Mononuclear cell (primary cell): Measurements from ENCODE around the gene BICDL2. TPM values are rescaled to one million over a fixed set of nuclear protein-coding genes. Genes with fewer than 3 reads are reported as not detected.
"Not testable (repeated sequence)": the region's sequence is repeated elsewhere in the genome, so short reads cannot be mapped to it uniquely, and the experiment has no call there.

ENCODE experiments used
- H3K27me3 ChIP-seq: 2 replicates; pipeline ENCODE4 v1.6.0; 2011; ENCODE audit warnings: low read length, control low read depth; ENCODE audit not compliant: insufficient read depth
- H3K4me1 ChIP-seq: 2 replicates; pipeline ENCODE4 v1.5.1; 2011; ENCODE audit warnings: mild to moderate bottlenecking, low read length, control low read depth; ENCODE audit not compliant: insufficient read depth
- H3K4me3 ChIP-seq: 2 replicates; pipeline ENCODE4 v1.5.1; 2011; ENCODE audit warnings: mild to moderate bottlenecking, low read length, moderate library complexity
- H3K9me3 ChIP-seq: 2 replicates; pipeline ENCODE4 v1.5.1; 2011; ENCODE audit warnings: low read depth, mild to moderate bottlenecking, control low read depth, low read length
- total RNA-seq: library from RNA; depleted of rRNA; stranded (reverse); fragments of >200 nt; gene quantifications from one replicate; pipeline ENCODE4 v1.2.3, GENCODE V29; 2012

Gene BICDL2
- total RNA-seq, 1 donor: 0.10 TPM

DNA sequence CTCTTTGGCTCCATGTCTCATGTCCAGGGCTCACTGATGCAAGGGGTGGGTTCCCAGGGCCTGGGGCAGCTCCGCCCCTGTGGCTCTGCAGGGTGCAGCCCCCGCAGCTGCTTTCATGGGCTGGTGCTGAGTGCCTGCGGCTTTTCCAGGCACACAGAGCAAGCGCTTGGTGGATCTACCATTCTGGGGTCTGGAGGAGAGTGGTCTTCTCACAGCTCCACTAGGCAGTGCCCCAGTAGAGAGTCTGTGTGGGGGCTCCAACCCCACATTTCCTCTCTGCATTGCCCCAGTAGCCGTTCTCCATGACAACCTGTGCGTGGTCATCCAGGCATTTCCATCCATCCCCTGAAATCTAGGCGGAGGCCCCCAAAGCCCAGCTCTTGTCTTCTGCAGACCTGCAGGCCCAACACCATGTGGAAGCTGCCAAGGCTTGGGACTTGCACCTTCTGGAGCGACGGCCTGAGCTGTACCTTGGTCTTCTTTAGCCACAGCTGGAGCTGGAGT, 33.9 kb upstream of the BICDL2 start:
- Histone ChIP-seq H3K4me3 (no peak overlapping the region), H3K4me1 (peaks cover 72% of the 10 kb centered on the region), H3K27me3 (no peaks in the 10 kb centered on the region), H3K9me3 (no peaks in the 10 kb centered on the region)

DNA sequence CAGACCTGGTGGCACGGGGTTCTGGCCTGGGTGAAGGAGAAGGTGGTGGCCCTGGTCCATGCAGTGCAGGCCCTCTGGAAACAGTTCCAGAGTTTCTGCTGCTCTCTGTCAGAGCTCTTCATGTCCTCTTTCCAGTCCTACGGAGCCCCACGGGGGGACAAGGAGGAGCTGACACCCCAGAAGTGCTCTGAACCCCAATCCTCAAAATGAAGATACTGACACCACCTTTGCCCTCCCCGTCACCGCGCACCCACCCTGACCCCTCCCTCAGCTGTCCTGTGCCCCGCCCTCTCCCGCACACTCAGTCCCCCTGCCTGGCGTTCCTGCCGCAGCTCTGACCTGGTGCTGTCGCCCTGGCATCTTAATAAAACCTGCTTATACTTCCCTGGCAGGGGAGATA, 32.4 kb upstream of the BICDL2 start:
- H3K4me1 ChIP-seq: peaks cover 63% of the 10 kb centered on the region
- H3K27me3 ChIP-seq: not testable (repeated sequence)

DNA sequence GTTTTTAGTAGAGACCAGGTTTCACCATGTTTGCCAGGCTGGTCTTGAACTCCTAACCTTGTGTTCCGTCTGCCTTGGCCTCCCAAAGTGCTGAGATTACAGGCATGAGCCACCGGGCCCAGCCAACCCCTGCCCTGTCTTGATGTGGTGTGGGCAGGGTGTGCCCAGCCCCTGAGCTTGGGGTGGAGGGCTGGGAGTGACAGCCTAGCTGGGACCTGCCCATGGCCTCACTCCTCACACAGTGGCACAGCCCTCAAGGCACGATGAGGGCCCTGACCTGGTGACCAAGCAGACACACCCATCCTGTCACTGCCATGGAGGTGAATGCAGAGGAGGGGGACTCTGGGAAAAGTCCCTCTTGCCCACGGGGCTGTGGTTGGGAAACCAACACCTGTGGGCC, 31.7 kb upstream of the BICDL2 start:
- Histone ChIP-seq H3K4me1 (peaks cover 58% of the 10 kb centered on the region), H3K9me3 (no peaks in the 10 kb centered on the region), H3K4me3 (no peak overlapping the region), H3K27me3 (no peaks in the 10 kb centered on the region)

More for the DNA sequence above, 32.4 kb upstream of the BICDL2 start:
- not testable (repeated sequence) for H3K9me3 ChIP-seq, H3K4me3 ChIP-seq

DNA sequence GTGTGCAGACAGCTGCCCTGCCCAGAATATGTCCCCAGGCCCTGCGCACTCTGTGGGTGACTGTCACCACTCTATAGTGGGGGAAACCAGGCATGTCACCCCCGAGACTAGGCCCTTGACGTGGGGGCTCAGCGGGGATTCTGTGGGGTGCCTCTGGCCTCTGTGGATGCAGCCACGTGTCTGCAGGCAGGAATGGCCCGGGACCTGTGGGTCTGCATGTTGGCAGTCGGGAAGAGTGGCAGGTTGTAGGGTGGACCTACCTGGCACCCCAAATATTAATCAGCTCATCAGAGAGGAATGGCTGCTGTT, 29.6 kb upstream of the BICDL2 start:
- Histone ChIP-seq H3K4me3 (peak overlapping the region; percentile 60), H3K27me3 (no peaks in the 10 kb centered on the region), H3K4me1 (peaks cover 57% of the 10 kb centered on the region), H3K9me3 (no peaks in the 10 kb centered on the region)

DNA sequence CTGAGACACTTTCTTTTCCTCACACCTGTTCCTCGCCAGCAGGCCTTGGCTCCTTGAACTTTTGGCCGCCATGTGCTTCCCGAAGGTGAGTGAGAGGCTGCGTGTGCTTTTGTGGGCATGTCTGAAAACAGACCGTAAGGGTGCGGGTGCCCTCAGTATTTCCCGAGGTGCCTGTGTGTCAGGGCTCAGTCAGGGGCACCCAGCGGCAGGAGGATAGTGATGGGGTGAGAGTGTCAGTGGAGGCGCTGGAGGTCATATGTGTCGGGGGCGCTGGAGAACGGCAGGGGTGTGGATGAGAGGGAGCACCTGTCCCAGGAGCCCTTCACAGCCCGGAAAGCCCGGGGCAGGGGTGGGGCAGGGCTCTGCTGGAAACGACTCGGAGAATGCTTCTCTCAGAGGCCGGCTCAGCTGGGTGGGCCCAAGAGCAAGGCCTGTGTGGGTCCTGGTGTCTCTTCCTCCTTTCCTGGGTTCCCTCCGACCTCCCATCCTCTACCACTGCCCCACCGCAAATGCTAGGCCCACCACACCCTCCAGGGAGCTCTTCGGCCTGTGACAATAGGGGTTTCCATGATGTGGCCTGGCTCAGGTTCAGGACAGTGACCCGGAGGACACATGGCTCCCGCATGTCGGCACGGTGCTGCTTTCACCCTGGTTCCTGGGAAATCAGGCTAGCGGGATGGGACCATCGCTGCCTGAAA, 29.1 kb upstream of the BICDL2 start:
- Histone ChIP-seq H3K4me3 (peak overlapping the region; percentile 60), H3K4me1 (peaks cover 53% of the 10 kb centered on the region), H3K27me3 (no peaks in the 10 kb centered on the region)

DNA sequence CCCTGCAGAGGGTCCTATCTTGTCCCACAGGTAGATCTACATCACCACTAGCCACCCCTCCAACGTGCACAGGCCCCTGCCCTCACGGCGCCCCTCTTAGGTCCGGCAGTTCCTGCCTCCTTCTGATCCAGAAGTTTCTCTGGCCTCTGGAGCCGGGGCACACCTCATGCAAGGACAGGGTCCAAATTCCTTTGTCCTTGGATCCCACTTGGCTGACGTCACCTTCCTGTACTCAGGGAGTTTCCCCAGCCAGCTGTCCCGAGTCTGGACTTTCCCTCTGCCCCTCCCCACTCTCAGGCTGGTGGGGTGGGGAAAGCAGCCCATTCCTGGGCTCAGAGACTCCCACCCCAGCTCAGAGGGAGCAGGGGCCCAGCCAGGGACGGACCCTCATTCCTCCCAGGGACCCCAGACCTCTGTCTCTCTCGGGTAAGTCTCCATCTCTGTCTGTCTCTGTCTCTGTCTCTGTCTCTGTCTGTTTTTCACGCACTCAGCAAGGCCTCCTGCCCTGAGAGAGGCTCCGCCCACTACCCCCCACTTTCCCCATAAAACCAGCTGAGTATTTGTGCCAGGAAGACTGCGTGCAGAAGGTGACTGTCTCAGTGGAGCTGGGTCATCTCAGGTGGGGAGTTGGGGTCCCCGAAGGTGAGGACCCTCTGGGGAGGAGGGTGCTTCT, 28.5 kb upstream of the BICDL2 start, which contains the start of gene IL32:
IL32 (plus strand) TSS at position 572 of the 673 bp plus-strand sequence. CDS start 172 bp downstream, outside the sequence.
- Histone ChIP-seq H3K4me3 (peak within 1 kb of the TSS; percentile 60), H3K4me1 (peaks cover 48% of the 10 kb centered on the region), H3K27me3 (no peaks in the 10 kb centered on the region), H3K9me3 (no peaks in the 10 kb centered on the region)

More for the DNA sequence above, 29.1 kb upstream of the BICDL2 start:
- H3K9me3 ChIP-seq: no peaks in the 10 kb centered on the region

DNA sequence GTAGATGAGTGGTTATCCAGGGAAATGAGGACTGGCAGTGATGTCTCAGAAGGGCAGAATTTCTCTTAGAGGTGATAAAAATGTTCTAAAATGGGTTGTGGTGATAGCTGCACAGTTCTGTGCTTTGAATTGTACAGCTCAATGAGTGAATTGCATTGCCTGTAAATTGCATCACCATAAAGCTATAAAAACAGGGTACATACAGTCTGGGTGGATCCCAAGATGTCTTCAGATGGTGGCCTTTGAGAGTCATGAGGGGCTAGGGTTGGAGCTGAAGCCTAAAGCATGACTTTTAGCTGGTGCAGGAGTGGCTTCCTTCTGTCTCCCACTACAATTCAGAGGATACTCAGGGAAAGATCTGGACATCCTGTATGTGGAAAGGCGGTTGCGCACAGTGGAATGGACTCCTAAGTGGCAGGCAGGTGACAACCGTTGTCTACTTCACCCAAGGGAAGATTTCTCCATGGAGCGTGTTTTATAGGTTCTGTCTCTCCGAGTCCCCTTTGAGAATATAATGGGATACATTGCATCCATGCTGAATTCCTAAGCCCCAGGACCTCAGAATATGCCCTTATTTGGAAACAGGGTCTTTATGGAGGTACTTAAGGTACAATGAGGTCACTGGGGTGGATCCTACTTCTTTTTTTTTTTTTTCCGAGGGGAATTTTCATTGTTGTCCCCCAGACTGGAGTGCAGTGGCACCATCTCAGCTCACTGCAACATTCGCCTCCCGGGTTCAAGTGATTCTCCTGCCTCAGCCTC, 27.1 kb upstream of the BICDL2 start:
- Histone ChIP-seq H3K9me3 (no peaks in the 10 kb centered on the region), H3K4me3 (no peak overlapping the region), H3K27me3 (no peaks in the 10 kb centered on the region), H3K4me1 (peaks cover 45% of the 10 kb centered on the region)

DNA sequence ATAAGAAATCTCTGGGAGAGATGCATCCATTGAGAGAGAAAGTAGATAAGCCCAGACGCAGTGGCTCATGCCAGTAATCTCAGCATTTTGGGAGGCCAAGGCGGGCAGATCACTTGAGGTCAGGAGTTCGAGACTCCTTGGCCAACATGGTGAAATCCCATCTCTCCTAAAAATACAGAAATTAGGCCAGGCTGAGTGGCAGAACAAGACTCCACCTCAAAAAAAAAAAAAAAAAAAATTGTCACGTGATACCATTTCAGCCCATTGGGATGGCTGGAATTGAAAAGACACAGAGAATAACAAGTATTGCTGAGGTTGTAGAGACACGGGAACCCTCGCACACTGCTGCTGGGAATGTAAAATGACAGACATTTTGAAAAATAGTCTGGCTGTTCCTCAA, 25.8 kb upstream of the BICDL2 start:
- no peak overlapping the region for H3K4me3 ChIP-seq
- peaks cover 45% of the 10 kb centered on the region for H3K4me1 ChIP-seq
- H3K27me3 ChIP-seq: no peaks in the 10 kb centered on the region
- no peaks in the 10 kb centered on the region for H3K9me3 ChIP-seq

DNA sequence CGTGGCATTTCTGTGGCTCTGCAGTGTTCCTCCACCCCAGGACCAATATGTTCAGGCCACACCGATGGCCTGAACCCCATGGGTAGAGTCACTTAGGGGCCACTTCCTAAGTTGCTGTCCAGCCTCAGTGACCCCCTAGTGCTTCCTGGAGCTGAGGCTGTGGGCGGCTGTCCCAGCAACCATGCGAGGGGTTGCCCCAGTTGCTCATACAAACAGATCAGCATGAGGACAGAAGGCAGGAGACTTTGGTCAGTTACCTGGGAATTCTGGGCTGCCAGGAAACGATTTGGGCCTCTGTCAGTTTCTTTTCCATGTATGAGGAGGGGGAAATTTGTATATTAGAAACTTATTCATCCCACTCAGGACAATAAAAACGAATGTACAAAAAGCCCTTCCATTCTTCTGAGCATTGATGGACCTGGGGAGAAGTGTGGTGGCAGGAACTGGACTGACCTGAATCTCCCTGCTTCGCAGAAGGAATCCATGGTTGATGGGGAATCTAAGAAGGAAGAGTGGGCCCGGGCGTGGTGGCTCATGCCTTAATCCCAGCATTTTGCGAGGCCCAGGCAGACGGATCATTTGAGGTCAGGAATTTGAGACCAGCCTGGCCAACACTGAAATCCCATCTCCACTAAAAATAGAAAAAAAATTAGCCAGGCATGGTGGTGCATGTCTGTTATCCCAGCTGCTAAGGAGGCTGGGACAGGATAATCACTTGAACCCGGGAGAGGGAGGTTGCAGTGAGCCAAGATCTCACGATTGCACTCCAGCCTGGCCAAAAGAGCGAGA, 23.8 kb upstream of the BICDL2 start:
- Histone ChIP-seq H3K4me1 (peaks cover 64% of the 10 kb centered on the region), H3K4me3 (no peak overlapping the region), H3K9me3 (no peaks in the 10 kb centered on the region), H3K27me3 (no peaks in the 10 kb centered on the region)

DNA sequence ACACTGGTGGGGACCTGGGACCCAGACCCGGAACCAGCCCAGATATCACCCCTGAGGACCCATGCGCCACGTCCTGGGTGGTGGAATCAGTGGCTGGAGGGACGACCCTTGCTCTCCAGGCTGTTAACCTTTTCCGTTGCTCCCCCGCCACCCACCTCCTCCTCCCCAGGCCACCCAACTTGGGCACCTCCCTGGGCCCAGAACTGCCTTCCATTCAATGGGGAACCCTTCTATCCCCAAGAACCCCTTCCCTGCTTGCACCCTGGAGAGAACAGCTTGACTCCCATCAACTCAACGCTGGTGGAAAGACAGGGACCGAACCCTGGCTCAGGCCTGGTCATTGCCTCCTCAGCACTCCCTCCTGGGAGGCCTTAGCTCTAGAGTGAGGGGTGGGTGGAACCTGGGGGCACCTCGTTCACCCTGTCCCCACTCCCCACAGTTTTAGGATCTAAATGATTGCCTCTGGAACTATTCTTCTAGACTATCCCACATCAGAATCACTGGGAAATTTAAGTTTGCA, 23.0 kb upstream of the BICDL2 start:
- Histone ChIP-seq H3K27me3 (no peaks in the 10 kb centered on the region), H3K4me3 (peak overlapping the region; percentile 66), H3K4me1 (peaks cover 72% of the 10 kb centered on the region), H3K9me3 (no peaks in the 10 kb centered on the region)

DNA sequence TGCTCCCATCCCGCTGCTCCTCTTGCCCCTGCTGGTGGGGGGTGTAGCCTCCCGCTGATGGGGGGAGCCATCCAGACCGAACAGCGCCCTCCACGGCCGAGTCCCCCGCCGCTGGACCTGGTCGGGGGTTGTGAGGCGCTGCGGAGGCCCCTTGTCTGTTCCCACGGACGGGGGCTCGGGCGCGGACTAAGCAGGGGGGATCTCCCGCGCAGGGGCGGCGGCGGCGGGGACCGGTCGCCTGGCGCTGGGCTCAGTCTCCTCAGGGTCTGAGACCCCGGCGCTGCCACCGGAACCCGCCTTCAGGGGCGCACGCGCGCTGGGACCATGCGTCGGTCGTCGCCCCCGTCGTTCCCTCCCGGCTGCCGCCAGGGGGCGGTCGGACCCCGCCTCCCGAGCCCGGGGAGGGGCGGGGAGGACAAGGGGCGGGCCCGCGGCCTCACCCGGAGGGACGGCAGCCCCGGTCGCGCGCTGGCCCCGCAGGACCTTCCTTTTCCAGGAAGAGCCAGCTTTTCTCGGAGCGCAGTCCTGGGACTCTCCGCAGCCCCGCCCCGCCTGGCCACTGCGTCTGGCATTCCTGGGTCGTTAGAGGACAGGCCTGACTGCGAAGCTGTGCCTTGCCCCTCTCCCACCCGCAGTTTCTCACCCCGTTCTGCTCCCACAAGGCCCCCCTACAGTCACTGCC, 22.4 kb upstream of the BICDL2 start:
- peaks cover 72% of the 10 kb centered on the region for H3K4me1 ChIP-seq
- H3K27me3 ChIP-seq: no peaks in the 10 kb centered on the region
- H3K4me3 ChIP-seq: peak overlapping the region; percentile 66
- no peaks in the 10 kb centered on the region for H3K9me3 ChIP-seq

DNA sequence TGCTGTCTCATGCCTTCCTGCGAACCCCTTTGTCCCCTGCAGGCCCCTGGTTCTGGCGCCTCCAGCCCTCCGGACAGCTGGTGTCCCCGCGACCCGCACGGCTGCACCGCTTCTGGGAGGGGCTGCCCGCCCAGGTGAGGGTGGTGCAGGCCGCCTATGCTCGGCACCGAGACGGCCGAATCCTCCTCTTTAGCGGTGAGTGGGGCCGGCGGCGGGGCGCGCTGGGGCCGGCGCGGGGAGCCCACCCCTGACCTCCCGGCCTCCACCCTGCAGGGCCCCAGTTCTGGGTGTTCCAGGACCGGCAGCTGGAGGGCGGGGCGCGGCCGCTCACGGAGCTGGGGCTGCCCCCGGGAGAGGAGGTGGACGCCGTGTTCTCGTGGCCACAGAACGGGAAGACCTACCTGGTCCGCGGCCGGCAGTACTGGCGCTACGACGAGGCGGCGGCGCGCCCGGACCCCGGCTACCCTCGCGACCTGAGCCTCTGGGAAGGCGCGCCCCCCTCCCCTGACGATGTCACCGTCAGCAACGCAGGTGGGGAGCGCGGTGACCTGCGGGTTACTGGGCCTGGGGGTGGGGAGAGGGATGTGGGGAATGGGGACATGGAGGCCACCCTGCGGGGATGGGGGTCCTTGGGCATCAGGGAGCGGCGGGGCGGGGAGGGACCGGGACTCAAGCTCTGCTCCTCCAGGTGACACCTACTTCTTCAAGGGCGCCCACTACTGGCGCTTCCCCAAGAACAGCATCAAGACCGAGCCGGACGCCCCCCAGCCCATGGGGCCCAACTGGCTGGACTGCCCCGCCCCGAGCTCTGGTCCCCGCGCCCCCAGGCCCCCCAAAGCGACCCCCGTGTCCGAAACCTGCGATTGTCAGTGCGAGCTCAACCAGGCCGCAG, 21.6 kb upstream of the BICDL2 start:
- H3K4me1 ChIP-seq: peaks cover 77% of the 10 kb centered on the region
- H3K4me3 ChIP-seq: peak overlapping the region; percentile 66
- no peaks in the 10 kb centered on the region for H3K9me3 ChIP-seq
- H3K27me3 ChIP-seq: no peaks in the 10 kb centered on the region
